IPS DF 19.7 (cell line): ENCODE results near the gene ALDH1A2.

Experiments
- DNase-seq: peaks from one replicate; pipeline ENCODE4 v3.0.0-alpha.2; 2013; ENCODE audit warnings: low read depth, low spot score

ALDH1A2 gene

GRCh38 chr15:57996561-57996960 lies 69.0 kb downstream of the ALDH1A2 start:
- DNase-seq: no peak

- DNase-seq: no peak
Observed at GRCh38 chr15:57994221-57995049, 71.1 kb downstream of the ALDH1A2 start.

GRCh38 chr15:57993409-57994145 lies 71.9 kb downstream of the ALDH1A2 start:
- DNase-seq: no peak

GRCh38 chr15:57992761-57993355 lies 72.7 kb downstream of the ALDH1A2 start:
- no peak for DNase-seq

- no peak for DNase-seq
Observed at GRCh38 chr15:57973534-57973933, 92.0 kb downstream of the ALDH1A2 start.

- DNase-seq: no peak
Observed at GRCh38 chr15:57972864-57973263, 92.6 kb downstream of the ALDH1A2 start.

GRCh38 chr15:57969996-57970395 lies 95.5 kb downstream of the ALDH1A2 start:
- no peak for DNase-seq

GRCh38 chr15:57969355-57969754 lies 96.2 kb downstream of the ALDH1A2 start:
- DNase-seq: no peak

GRCh38 chr15:57962887-57963286 lies 102.6 kb downstream of the ALDH1A2 start:
- no peak for DNase-seq

GRCh38 chr15:57961919-57962318 lies 103.6 kb downstream of the ALDH1A2 start:
- no peak for DNase-seq

GRCh38 chr15:57957113-57957512 lies 108.4 kb downstream of the ALDH1A2 start:
- no peak for DNase-seq

- DNase-seq: no peak
Observed at GRCh38 chr15:57953874-57954273, 111.6 kb downstream of the ALDH1A2 start.

- no peak for DNase-seq
Observed at GRCh38 chr15:57951328-57951932, 114.1 kb downstream of the ALDH1A2 start.

GRCh38 chr15:57950381-57950946 lies 115.0 kb downstream of the ALDH1A2 start:
- no peak for DNase-seq

GRCh38 chr15:57949374-57949943 lies 116.1 kb downstream of the ALDH1A2 start:
- no peak for DNase-seq

GRCh38 chr15:57948351-57949289 lies 116.9 kb downstream of the ALDH1A2 start:
- DNase-seq: no peak

GRCh38 chr15:57947781-57948180 lies 117.7 kb downstream of the ALDH1A2 start:
- no peak for DNase-seq

GRCh38 chr15:57947282-57947681 lies 118.2 kb downstream of the ALDH1A2 start:
- no peak for DNase-seq

GRCh38 chr15:57946491-57947048 lies 118.9 kb downstream of the ALDH1A2 start:
- no peak for DNase-seq

- DNase-seq: no peak
Observed at GRCh38 chr15:57945616-57946015, 119.9 kb downstream of the ALDH1A2 start.
